A172 (cell line): ENCODE results near the gene EEFSEC. TPM values are rescaled to one million over a fixed set of nuclear protein-coding genes. Genes with fewer than 3 reads are reported as not detected.

Experiments
- DNase-seq: peaks from one replicate; pipeline ENCODE4 v3.0.0-alpha.2; 2015; ENCODE audit warnings: low spot score
- total RNA-seq: library from RNA; depleted of rRNA; stranded (reverse); fragments of >200 nt; shearing (Covaris generic); gene quantifications from 2 replicates; pipeline ENCODE4 v1.2.3, GENCODE V29; 2014

Gene EEFSEC
- total RNA-seq, 1 experiment from 2014 or later, result 3.5 TPM

DNA sequence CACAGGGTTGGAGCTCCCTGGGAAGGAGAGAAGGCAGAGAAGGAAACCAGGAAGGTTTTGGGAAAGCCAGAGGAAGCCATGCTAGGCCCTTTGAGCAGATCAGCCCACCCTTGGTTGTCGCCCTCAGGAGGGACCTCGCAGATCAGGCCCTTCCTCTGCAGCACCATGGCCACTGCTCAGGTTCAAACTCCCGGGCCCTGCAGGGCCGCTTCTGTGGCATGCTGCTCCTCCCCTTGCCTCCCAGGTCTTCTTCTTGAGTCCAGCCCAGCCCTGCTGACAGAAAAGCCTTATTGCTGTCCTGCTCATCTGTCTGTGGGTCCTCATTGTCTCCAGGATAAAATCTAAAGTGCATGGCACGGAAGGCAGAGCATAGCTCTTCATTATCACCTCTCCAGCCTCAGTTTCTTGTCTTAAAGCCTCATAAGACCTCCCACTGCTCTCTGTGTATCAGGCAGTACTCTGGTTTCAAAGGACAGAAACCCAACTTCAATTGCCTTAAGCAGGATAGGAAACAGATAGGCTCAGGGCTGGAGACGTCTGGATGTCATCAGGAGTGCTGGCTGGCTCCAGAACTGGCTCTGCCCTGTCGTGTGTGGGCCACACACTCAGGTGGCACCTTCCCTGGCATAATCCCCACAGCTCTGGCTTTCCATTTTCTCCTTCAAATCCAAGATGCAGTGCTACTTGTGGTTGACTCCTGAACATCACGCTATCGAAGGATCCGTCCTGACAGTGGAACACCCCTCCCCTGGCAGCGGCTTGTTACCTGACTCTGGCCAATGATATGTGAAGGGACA lies 118.5 kb downstream of the EEFSEC start:
- no peak for DNase-seq

DNA sequence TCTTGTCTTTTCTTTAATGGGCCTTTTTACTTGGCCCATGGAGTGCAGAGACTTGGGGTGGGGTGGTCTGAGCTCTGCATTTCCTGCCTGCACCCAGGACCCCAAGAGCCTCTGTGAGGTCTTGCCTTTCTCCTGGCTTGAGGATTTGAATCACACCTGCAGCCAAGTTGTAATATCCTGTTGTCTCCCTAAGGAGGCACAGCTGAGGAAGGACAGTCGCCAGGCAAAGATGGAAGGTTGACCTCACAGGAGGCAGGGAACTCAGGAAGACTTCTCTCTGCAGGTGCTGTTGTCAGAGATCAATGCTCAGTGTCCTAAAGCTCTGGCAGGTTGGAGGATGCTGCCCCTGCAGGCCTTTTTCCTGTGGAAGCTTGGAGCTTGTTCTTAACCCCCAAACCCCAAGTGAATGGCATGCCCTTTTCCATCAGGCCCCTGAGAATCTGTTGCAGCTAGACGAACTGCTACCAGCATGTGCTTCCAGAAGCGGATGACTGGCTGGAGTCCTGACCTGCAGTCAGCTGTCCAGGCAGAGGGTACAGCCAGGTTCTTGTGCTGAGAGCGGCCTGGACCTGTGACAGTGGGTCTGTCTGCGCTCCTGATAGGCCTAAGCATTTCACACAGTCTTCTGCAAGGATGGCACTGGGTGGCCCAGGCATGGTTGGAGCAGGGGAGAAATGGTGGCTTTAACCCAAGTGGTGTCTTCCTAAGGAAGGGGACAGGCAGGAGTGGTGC lies 120.0 kb downstream of the EEFSEC start:
- DNase-seq, result no peak

DNA sequence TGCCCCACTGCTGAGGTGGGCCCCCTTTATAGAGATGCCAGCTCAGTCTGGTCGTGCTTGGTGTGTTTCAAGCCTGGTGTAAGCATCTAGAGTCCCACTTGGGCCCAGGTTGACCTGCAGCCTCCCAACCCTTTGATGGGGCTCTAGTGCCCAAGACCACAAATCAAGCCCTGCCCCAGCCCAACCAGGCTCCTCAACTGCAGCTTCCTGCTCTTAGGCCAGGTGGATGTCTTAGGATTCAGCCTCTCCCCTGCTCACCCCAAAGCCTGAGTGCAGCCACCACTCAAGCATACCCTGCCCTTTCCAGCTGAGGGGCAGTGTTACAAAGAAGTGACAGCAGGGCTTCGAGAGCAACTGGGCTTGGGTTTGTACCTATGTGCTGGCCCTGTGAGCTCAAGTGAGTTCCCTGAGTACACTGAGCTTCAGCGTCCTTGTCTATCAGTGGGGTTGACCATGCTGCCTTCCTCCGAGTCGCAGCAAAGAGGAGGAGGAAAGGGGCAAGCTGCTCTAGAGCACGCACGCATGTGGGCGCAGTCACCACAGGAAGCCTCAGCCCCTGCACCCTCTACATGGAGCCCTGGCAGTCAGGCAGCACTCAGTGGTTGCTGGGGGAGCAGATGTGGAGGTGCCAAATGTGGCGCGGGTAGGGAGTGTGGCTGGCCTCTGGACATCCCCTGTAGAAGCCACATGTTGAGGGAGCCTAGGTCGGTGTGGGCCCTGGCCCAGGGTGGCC lies 120.7 kb downstream of the EEFSEC start:
- no peak for DNase-seq

DNA sequence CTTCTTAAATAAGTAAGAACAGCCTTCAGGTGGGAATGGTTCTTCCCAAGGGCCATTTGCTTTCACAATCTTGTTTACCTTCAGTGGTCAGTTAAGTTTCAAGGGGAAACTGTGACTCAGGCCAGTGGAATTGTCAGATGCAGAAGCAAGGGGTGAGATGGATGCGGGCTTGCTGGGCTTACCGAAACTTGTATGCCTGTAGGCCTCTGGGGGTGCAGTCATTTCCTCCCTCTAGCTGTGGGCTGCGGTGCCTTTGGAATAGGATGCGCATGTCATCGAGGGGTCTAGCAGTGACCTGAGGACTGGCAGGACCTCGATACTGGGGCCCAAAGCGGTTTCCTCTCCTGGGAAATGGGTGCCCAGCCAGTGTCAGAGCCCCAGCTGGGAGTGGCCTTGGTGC lies 121.6 kb downstream of the EEFSEC start:
- DNase-seq, result peak; percentile 95

DNA sequence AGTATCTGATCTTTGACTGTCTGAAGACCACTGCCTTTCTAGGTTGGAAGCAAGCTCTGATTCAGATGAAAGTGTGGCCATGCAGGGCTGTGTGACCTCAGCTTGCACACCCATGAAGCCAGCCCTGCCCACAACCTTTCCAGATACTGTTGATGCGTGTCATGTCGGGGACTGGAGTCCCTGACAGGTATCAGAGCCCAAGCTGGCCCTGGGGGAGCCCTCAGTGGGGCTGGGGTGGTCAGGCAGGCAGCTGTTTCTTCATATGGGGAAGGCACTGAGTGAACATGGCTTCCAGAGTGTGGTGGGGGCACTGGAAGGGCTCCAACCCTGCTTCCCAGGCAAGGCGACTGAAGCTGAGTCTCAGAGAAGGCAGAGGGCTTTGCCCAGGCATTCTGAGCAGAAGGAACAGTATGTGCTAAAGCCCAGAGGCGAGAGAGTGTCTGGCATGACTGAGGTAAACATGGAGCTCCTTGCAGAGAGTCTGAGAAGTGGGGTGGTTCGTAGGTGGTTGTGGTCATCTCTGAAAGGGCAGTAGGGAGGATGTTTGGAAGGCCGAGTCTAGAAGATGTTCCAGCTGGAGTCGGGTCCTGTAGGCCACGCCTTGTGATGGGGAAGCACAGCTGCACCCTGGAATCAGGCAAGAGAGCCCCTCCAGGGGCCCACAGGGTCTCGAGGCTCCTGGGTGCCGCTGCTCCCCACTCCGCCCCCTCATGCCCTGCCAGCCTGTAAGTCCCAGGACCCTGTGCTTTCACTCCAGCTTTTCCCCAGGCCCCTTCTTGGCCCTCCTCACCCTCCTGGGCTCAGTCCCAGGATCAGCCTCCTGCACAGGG lies 122.2 kb downstream of the EEFSEC start:
- no peak for DNase-seq

DNA sequence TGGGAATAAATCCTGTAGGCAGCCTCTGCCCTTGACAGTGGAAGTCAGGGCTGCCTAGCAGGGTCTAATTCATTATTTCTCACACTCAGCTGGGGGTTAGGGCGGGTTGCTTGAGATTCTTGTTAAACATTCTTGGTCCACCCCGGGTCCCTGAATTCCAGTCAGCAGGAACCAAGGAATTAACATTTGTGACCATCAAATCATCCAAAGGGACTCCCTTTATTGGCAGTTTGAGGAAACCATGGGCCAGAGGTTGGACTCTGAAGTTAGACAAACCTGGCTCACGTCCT lies 122.8 kb downstream of the EEFSEC start:
- no peak for DNase-seq

DNA sequence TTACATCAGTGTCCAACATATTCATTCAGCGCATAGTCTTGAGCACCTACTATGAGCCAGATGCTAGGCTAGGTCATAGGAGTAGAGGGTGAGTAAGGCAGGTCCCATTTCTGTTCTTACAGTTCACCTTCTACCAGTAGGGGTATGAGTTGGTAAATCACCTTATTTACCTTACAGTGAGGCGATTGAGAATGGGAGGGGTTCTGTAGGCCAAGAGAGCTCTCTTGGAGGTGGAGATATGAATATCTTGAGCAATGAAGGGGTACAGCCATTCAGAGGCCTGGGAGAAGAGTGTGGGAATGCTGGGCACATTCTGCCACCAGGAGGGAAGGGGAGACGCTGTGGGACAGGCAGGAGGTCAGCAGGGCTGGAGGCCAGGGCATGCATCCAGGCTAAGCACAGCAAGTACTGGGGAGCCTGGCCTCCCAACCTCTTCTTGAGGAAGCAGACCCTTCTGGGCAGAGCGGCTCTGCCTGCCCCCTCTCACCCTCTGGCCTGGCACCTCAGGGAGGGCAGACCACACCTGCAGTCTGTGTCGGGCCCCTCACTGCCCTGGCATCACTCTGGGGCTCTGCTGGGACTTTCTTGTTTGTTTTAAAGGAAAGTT lies 123.4 kb downstream of the EEFSEC start:
- no peak for DNase-seq

DNA sequence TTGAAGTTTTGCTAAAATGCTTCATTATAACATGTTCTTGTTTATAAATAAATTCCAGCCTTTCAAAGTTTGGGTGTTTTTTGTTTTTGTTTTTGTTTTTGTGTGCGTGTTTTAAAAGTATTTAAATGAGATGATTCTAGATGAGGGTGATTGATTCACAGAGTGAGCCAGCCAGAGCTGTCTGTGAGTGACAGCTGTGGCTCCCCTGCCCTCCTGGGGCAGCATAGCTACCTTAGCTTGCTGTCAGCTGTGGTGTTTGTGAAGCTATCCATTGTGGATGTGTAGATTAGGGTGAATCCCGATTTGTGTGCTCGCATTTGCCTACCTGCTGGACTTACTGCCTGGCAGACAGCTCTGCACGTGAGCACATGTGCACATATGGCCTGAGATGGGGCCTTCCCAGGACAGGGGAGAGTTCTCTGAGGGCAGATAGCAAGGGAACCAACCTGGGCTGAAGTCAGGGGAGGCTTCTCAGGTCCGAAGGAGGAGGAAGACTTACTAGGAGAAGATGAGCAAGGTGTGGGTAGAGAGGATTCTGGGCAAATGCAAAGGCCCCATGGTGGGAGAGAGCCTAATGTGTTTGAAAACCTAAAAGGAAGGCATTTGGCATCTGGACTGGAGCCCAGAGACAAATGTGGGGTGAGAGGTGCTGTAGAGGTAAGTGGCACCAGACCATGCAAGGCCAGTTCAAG lies 124.2 kb downstream of the EEFSEC start:
- DNase-seq, result no peak

DNA sequence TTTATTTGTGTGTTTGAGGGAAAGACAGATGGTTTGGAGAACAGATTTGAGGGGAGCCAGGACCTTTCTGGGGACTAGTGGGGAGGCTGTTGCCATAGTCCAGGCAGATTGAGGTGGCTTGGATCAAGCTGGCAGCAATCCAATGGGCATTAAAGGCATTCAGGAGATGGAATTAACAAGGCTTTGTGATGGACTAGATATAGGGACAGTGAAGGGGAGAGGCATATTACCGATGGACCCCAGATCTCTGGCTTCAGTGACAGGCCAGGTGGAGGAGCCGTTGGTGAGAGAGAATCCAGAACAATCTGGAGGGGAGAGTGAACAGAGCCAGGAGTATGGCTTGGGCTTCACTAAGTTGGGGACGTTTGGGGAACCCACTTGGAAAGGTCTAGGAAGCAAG lies 124.8 kb downstream of the EEFSEC start:
- no peak for DNase-seq

DNA sequence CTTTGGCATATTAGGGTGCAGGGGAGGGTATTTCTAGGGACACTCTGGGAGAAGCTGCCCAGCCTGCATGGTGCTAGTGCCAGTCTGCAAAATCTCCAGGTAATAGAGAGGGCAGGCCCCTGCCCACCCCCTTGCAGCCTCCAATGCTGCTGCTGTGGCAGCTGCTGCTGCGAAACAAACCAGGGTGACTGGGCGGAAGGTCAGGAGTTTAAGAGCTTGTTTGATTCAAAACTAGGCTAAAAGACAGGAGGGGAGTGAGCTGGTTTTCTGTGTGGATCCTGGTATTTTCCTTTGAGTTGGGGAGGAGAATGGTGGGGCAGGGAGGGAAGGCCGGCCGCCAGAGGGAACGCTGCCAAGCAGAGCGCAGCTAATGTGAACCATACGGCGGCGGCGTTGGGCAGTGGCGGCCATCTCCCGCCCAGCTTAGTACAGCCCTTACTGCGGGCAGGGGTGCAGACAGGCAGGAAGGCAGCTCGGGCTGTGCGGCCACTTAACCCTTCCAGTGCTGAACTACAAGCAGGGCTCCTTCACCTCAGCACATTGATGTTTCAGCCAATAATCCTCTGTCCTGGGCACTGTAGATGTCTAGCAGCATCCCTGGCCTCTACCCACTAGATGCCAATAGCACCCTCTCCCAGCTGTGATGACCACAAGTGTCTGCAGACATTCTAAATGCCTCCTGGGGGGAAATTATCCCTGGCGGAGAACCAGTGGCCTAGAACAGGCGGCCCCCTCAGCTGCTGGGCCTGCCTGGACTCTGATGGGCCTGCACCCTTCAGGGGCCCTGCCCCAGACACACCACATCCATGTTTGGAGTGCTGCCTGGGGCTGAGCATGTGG lies 125.7 kb downstream of the EEFSEC start:
- peak; percentile 46 for DNase-seq

DNA sequence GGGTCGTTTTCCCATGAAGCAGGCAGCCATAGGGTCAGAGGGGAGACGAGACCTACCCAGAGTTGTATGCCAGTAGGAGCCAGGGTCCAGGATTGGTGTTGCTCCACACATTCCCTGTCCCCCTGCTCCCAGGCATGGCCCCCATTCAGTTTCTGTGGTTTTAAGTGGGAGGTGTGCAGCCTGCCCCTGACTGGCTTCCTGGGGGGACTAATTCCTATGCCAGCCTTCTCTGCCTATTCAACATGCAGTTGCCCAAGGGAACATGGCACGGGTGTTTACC lies 126.3 kb downstream of the EEFSEC start:
- DNase-seq, result no peak

DNA sequence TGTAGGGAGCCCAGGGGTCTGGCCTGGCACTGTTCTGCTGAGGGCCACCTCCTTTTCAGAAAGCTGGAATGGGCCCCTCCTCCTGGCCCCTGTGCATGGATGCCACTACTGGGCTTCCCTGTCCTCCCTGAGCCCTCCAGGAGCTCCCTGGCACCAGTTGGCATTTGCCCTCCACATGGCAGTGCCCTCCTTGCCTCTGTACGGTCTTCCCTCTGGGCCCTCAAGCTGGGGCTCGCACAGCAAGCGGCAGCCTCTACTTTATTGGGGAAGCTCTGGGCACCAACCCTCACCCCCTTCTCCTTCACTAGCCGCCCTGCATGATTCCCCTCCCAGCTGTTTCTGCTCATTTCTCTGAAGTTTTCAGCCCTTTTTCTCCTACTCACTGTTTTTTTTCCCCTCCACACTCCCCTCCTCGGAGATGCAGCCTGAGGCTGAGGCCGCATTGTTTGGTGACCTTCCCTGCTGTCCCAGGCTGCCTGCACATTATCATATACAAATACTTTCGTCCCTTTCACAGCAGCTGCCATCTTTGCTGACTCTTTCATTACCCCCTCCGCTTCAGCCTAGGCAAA lies 127.3 kb downstream of the EEFSEC start:
- DNase-seq, result no peak

DNA sequence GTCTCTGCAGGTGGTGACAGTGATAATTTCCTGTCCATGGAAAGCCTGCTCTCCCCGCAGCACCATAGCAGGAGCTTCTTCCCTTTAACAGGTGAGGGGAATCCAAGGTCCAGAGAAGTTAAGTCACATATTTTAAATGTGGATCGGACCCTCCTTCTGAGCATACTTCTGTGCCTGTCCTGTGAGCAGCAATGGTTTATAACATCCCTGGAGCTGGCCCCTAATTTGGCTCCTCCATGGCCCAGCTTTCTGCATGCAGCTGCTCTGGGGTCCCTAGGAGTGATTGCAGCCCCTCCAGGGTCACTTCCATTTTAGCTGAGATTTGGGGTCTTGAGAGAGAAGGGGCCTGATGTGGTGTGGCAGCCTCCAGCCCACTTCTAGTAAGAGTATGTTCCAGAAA lies 127.8 kb downstream of the EEFSEC start:
- DNase-seq, result no peak

DNA sequence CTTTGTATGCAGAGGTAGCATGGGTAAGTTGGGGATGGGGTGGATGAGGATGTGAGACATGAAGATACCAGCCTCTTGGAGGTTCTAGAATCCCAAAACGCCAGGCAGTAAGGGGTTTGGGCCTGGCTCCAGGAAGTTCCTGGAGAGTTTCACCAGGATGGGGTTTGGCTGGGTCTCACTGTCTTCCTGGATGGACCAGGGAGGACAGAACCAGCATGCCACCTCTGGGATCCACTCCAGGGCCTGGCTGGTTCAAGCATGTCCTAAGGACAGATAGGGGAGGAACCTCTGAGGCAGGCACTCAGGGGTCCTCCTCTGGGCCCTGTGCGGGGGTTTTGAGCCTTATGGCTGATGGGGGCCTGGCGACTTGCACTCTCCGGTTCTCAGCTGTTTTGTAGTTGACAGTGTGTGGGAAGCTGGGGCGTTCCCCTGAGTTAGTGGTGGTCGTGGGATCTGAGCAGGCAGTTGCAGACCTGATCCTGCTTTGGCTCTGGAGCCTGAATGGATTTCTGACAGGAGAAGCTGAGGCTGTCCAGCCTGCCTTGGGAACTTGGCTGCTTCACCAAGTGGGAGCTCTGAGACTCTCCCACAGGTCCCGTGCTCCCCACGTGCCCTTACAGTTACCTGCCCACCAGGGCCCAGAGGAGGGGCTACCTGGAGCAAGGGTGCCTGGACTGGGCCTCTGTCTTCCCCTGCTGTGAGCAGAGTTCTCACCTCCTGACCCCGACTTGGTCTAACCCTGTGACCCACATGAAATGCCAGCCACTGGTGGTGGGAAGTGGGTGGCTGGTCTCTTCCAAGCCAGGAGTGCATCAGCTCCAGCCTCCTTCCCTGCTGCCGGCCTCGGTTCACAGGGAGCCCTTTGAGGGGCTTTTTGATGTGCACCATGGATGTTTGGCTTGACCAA lies 128.4 kb downstream of the EEFSEC start:
- no peak for DNase-seq

DNA sequence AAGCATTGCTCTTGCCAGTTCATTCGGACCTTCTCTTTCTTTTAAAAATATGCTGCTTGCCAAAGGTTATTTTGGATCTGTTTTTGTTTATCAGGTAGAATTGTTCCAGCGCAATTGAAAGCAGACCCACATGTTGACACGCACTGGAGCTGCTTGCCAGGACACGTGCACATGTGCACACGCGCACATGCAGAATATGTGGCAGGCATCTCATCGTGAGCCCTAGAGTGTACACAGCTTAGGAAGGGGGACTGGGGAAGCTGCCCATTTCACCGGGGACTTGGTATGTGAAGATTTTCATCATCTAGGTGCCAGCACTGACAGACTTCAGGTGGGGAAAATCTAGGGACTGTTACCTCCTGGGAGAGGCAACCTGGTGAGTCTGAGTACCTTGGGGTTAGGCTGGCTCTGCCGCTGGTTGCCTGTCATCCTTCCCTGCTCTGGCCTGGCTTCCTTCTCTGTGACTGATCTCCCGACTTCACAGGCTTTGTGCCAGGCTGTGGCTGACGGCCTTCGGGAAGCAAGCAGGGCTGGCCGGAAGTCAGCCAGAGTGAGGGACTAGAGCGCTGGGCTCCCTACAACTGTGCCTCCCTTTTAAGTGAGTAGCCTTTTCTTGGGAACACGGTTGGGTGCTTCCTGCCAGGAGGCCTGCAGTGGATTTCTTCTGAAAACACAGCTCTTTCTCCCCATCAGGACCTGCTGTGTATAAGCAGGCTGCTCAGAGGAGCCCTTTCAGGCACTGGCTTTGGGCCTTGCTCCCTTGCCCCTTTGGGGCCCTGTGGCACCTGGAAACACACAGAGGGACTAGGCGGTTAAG lies 129.3 kb downstream of the EEFSEC start:
- DNase-seq, result no peak

DNA sequence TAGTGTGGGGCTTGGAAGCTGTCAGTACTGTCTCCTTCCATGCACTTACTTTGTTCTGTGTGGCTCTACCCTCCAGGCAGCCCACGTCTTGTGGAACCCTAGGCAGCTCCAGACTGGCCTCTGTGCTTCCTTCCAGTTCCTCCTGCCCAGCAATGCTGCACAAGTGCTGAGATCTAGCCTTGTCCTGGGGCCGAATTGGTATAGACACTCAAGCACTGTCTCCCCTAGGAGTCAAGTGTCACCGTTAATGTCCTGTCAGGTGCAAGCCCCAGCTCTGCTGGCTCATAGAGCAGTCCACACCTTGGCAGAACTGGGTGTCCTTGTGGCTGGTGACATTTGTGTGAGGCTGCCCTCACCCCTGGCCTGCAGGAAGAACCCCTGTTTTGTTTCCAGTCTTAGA lies 130.1 kb downstream of the EEFSEC start:
- no peak for DNase-seq

DNA sequence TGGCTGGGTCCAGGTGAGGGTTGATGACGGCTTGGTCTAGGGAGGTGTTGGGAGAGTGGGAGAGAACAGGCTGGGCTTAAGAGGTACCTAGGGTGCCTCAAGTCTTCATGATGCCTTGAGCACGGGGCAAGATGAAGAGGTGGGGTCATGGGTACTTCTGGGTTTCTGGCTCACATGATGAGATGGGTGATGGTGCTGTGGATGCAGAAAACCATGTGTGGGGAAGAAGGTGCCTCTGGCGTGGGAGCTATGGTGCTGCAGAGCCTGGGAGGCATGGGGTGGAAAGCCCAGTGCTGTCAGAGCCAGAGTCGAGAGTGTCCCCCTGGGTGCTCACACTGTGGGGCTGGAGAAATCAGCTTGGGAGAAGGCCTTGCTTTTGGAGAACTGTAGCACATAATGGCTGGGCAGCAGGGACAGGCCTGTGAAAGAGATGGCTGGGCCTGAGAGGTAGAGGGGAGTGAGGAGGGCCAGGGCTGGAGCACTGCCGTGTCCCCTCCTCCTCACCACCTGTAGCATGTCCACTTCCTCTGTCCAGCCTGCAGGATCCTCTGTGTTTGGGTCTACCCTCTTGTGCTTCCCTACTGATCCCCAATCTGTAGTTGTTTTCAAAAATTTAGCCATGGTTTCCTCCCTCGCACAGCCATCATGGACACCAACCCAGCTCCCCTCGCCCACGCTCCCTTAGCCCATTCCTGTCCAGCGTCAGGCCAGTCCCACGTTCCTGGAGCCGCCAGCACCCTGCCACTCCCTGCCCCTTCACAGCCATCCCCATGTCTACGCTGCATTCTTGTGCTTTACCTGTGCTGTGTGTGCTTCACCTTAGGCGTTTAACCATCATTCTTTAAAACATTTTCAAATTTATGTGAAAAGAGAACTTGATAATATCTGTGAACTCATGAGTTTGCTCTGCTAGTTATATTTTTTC lies 132.0 kb downstream of the EEFSEC start:
- no peak for DNase-seq
